GM12872 (cell line): ENCODE measurements around the gene C19orf33.

Source experiments
- TF ChIP-seq, protein P1 (sequence below): IDR thresholded peaks from 3 replicates; pipeline ENCODE4 v1.5.1; 2011; ENCODE audit warnings: low read depth, mild to moderate bottlenecking, low read length, moderate library complexity; ENCODE audit not compliant: insufficient read depth

C19orf33 gene

DNA sequence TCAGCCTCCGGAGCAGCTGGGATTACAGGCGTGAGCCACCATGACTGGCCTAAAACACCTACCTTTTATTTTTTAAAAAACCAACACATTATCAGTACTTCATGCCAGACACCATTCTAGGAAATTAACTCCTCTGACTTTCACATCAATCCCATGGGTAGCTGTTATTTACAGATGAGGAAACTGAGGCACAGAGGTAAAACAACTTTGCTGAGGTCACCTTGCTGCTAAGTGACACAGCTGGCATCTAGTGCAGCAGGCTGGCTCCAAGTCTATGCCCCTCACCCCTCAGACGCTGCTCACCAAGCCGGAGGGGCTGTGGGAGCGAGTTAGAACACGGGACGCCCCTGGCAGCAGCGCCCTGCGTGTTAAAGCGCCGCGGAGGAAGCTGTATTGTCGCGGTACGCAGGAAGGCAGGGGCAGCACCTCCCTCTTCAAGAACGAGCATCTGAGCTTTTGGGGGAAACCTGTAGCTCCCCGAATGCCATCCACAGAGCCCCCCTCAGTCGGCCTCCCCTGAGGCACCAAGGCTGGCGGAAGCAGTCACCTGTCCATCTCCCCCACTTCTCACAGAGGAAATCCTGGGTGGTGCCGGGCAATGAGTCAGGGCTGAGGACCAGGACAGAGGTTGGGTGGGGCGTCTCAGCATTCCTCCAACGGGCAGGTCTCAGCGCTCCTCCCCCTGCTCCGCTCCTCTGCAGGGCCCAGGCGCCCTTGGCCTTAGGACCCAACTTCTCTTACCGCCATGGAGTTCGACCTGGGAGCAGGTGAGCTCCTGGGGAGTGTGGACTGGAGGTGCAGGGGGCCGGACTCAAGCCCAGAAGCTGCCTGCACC is at the start of gene C19orf33:
Gene C19orf33, plus strand, starts transcription at position 735 of the 835 bp plus-strand sequence. Its CDS starts 11 bp downstream, at position 746.
- TF ChIP-seq, protein P1, sequence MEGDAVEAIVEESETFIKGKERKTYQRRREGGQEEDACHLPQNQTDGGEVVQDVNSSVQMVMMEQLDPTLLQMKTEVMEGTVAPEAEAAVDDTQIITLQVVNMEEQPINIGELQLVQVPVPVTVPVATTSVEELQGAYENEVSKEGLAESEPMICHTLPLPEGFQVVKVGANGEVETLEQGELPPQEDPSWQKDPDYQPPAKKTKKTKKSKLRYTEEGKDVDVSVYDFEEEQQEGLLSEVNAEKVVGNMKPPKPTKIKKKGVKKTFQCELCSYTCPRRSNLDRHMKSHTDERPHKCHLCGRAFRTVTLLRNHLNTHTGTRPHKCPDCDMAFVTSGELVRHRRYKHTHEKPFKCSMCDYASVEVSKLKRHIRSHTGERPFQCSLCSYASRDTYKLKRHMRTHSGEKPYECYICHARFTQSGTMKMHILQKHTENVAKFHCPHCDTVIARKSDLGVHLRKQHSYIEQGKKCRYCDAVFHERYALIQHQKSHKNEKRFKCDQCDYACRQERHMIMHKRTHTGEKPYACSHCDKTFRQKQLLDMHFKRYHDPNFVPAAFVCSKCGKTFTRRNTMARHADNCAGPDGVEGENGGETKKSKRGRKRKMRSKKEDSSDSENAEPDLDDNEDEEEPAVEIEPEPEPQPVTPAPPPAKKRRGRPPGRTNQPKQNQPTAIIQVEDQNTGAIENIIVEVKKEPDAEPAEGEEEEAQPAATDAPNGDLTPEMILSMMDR: no peak

DNA sequence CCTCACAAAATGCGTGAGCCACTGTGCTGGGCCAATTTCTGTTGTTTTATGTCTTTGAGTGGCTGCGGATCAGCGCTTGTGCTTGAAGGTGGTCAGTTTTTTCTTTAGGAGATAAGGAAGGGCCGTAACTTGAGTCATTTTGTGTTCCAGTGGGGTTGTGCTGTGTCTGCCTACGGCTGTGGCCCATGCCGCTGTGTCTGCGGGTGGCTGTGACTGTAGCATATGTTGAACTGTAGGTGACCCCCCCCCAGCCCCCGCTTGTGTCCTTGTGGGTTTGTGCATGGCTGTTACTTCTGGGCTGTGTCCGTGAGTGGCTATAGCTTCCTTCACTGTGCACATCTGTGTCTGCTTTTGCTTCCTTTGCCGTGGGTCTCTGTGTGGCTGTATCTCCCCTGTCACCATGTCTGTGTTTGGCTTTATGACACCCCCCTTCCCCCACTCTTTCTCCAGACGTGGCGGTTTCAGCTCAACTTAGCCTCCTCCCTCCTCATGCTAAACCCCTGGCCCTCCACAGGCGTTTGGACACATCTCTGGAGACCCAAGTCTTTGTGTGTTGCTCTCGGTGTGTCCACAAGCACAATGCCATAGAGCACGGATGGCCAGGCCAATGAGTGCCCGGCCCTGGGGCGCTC is 48.6 kb upstream of the C19orf33 start:
- TF ChIP-seq, protein P1: no peak

DNA sequence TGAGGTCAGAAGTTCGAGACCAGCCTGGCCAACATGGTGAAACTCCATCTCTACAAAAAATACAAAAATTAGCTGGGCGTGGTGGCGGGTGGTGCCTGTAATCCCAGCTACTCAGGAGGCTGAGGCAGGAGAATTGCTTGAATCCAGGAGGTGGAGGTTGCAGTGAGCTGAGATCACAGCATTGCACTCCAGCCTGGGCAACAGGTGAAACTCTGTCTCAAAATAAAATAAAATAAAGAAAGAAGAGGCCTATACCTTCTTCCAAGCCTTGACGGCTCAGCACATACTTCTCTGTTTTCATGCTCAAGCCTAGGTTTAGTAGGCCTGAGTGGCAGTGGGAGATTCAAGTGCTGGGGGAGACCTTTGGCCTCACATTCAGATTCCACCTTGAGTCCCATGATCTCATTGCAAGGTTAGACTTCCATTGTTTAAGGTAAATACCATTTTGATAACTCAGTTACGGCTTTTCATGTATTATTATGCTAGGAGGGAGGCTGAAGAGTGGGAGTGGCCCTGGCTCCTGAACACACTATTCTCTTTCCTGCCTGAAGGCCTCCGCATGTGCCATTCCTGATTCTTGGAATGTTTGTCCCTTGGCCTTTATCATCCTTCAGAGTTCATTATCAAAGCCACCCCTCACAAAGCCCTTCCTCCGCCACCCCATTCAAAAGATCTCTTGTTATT is 41.3 kb upstream of the C19orf33 start:
- TF ChIP-seq, protein P1: no peak

DNA sequence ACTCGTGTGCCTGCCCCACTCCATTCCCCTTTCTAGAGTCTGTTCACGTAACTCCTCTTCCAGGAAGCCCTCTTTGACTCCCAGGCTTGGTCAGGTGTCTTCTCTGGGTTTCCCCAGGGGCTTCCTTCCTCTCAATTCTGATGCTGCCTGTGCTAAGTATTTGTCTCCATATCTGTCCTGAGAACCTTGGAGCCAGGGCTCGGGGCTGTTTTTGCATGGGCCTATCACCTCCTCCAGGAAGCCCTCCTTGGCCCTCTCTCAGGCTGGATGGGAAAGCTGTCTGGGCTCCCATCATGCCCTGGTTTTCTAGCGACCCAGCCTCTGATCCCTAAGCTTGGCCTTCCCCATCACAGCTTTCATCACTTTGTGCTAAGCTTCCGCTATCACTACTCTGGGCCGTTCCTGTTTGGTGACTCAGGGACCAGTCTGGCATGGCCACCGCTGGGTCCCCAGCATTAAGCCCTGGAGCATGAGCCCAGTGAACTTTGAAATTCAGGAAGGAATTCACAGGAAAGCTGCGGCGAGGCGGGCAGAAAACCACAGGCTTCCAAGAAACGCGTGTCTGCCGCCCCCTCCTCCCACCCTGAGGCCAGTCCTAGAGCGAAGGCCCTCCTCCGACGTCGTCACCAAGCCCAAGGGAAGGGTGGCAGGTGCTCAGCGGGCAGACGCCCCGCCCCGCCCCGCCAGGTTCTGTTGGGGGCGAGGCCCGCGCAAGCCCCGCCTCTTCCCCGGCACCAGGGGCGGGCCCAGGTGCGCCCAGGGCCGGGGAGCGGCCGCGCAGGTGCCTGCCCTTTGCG is 40.2 kb upstream of the C19orf33 start:
- TF ChIP-seq, protein P1: no peak

DNA sequence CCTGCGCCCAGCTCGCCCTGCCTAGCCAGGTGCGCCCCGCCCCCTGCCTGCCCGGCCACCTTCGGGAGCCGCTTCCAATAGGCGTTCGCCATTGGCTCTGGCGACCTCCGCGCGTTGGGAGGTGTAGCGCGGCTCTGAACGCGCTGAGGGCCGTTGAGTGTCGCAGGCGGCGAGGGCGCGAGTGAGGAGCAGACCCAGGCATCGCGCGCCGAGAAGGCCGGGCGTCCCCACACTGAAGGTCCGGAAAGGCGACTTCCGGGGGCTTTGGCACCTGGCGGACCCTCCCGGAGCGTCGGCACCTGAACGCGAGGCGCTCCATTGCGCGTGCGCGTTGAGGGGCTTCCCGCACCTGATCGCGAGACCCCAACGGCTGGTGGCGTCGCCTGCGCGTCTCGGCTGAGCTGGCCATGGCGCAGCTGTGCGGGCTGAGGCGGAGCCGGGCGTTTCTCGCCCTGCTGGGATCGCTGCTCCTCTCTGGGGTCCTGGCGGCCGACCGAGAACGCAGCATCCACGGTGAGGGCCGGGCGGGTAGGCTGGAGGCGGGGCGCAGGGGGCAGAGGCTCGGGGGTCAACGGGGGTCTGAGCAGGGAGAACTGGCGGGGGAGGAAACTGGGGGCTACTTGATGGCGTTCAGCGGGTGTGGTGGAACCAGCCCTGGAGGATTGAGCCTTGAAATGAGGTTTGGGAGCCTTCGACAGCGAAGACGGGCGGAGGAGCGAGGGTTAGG is 39.4 kb upstream of the C19orf33 start, which contains the start of gene SPINT2:
Gene SPINT2, plus strand, starts transcription at position 88 of the 727 bp plus-strand sequence. Its CDS starts 320 bp downstream, at position 408.
- TF ChIP-seq, protein P1: no peak

DNA sequence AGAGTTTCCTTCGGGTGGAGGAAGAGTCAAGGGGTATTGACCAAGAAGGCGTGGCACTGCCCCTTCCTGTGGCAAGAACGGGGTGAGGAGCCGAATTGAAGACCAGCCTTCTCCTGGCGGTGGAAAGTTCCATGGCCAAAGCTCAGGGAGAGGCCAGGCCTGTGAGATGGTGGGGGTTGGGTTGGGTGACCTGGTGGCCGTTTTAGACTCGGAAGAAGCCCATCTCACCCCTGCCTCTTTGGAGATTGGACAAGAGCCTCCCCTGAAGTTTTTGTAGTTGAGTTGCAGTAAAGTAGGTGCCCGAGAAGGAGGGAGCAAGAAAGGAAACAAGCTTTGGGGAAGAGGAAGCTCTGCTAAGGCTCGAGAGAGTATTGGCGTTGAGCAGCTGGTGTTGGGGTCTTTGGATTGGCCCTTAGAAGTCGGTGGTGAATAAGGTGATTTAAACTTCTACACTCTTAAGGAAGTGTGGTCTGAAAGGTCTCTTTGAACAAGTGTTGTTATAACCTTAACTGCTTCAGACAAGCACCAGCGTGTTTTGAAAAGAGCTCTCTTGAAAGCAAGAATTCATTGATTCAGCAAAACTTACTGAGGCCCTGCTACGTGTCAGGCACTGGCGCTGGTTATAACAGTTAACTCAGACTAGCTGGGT is 38.7 kb upstream of the C19orf33 start:
- TF ChIP-seq, protein P1: no peak
